Measurements from ENCODE around the gene HDAC4.

GRCh38 chr2:239222706-239223309 is 178.0 kb downstream of the HDAC4 start:
- no peak for TF ChIP-seq CTCF (conservative IDR thresholded peaks at IDR 0.05; ENCODE audit: low read length)
- no peak for TF ChIP-seq EZH2phosphoT487 (IDR thresholded peaks at IDR 0.05; ENCODE audit: borderline replicate concordance)

Data from Loucy (cell line).